ENCODE results near the gene CHRM4. TPM values are rescaled to one million over a fixed set of nuclear protein-coding genes. Genes with fewer than 3 reads are reported as not detected.

CHRM4 gene
- total RNA-seq, 1 experiment from 2014 or later, result 0.49 TPM

GRCh38 chr11:46367244-46367915, 24.2 kb downstream of the CHRM4 start:
- DNase-seq (ENCODE audit: low read depth), result peak; percentile 37

DNA sequence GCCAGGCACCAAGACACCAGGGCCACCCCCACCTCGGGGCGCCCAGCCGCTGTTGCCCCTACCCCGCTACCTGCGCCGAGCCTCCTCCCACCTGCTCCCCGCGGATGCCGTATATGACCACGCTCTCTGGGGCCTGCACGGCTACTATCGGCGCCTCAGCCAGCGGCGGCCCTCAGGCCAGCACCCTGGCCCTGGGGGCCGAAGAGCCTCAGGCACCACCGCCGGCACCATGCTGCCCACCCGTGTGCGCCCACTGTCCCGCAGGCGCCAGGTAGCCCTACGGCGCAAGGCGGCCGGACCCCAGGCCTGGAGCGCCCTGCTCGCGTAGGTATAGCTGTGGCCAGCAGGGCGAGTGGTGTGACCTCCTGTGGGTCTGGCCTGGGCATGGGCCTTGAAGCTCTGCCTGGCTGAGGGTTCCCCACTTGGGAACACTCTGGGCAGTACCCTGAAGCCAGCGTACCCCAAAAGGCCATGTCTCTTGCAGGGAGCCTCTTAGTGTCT, 24.9 kb downstream of the CHRM4 start:
- no peak for DNase-seq (ENCODE audit: low read depth)

DNA sequence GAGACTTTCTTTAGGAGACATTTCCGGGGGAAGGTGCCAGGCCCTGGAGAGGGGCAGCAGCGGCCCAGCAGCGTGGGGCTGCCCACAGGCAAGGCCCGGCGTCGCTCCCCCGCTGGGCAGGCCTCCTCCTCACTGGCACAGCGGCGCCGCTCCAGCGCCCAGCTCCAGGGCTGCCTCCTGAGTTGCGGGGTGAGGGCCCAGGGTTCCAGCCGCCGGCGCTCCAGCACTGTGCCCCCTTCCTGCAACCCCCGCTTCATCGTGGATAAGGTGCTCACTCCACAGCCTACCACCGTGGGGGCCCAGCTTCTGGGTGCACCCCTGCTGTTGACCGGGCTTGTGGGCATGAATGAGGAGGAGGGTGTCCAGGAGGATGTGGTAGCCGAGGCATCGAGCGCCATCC, 25.3 kb downstream of the CHRM4 start:
- DNase-seq (ENCODE audit: low read depth), result no peak

GRCh38 chr11:46364791-46365190, 26.8 kb downstream of the CHRM4 start:
- no peak for DNase-seq (ENCODE audit: low read depth)

DNA sequence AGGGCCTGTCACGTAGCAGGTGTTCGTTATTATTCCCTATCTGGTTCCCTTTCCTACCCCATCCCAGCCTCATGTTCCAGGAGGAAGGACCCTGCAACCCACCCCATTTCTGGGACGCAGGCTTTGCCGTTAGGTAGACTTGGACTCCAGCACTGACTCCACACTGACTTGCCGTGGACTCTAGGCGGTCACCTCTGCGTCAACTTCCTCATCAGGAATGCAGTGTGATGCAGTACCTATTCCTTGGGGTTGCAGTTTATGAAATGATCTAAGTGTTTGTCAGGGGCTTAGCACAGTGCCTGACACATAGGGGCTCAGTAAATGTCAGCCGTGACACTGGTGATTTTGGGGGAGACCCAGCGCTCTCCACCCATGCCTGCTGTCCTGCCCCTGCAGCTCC, 27.5 kb downstream of the CHRM4 start:
- peak; percentile 30 for DNase-seq (ENCODE audit: low read depth)

DNA sequence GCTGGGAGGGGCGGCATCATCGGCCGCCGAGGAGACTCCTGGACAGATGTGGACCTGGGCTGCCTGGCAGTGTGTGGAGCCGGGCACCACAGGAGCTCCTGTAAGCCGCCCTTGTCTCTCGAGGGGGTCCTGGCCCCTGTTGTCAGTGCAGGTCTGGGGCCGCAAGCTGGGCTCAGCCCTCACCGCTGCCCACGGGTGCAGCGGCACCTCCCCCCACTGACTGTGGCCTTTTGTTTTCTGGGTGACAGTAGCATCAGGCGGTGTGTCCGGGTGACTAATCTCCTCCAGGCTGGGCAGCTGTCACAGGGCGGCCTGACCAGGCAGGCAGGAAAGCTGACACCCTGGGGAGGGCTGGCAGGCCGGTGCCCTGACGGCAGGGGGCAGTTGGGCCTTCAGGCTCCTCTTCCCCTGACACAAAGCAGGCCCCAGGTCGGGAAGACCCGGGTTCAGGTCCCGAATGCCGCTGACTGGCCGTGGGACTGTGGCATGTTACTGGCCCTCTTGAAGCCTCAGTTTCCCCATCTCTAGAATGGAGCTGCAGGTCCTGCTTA, 28.0 kb downstream of the CHRM4 start:
- peak; percentile 96 for DNase-seq (ENCODE audit: low read depth)

GRCh38 chr11:46363031-46363407, 28.6 kb downstream of the CHRM4 start:
- DNase-seq (ENCODE audit: low read depth), result peak; percentile 97

GRCh38 chr11:46362156-46363030, 29.2 kb downstream of the CHRM4 start:
- DNase-seq (ENCODE audit: low read depth), result no peak

GRCh38 chr11:46361283-46362155, 30.1 kb downstream of the CHRM4 start:
- DNase-seq (ENCODE audit: low read depth), result no peak

- no peak for DNase-seq (ENCODE audit: low read depth)
Observed at GRCh38 chr11:46360878-46361277, 30.7 kb downstream of the CHRM4 start.

DNA sequence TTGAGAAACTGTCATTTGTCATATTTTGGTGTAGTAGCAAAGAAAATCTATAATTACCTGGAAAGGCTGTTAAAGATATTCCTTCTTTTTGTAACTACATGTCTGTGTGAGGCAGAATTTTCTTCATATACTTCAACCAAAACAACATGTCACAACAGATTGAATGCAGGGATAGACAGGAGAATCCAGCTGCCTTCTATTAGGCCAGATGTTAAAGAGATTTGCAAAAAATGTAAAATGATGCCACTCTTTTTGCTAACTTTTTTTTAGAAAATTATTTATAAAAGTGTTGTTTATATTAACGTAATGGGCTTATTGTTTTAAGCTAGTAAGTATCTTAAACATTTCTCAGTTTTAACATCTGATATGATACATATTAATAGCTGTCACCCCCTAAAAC, 31.6 kb downstream of the CHRM4 start:
- no peak for DNase-seq (ENCODE audit: low read depth)

DNA sequence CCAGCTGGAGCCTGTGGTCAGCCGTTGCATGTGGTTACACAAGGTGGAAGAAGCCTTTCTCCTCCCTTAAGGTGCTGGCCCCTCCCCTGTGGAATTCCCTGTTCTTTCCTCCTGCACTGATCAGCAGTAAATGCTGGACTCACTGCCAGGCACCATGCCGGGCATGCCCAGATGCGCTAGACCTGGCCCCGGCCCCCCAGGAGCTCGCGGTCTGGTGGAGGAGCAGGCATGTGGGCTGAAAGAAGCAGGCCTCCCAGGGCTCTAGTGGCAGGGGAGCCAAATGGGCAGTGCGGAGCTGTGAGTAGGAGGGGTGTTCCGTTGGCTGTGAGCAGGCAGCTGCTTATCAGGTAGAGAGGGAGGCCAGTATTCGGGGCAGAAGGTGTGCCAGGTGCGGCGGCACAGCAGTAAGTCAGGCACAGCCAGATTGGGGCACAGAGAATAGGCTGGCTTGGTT, 34.1 kb downstream of the CHRM4 start:
- DNase-seq (ENCODE audit: low read depth), result no peak

GRCh38 chr11:46356924-46357482, 34.6 kb downstream of the CHRM4 start:
- DNase-seq (ENCODE audit: low read depth), result no peak

GRCh38 chr11:46353698-46354097, 37.9 kb downstream of the CHRM4 start:
- DNase-seq (ENCODE audit: low read depth), result no peak

DNA sequence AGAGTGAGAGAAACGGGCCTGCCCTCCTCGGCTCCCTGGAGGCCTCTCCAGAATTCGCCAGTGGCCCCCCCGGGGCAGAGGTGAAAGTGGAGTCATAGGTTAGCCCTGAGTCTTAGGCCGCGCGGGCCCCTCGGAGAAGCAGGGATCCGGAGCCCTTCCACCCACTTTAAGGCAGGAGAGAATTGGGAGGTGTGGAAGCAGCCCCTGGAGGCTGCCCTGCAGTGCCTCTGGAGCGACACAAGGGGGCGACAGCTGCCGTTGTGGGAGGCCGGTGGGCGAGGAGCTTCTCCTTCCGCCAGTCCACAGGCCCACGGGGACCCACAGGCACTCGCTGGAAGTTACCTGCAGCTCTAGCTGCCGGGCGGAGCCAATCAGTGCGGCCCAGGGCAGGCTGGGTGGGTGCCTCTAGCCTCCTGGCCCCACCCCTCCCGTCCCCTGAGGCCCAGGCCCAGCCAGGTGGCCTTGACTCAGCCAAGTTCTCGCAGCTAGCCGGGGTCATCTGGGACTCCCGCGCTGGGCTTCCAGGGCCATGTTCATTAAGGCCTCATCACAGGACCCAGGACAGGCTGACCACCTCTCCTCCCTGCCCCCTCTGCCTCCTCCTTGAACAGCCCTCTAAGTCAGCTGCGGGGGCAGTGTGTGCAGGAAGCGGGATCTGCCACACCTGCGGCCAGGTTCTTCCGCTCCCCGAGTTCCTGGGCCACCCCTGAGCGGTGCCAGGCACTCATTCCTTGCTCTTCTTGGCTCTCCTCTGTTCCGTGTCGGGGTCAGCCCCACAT, 39.3 kb downstream of the CHRM4 start:
- no peak for DNase-seq (ENCODE audit: low read depth)

GRCh38 chr11:46351606-46352005, 40.0 kb downstream of the CHRM4 start:
- no peak for DNase-seq (ENCODE audit: low read depth)

DNA sequence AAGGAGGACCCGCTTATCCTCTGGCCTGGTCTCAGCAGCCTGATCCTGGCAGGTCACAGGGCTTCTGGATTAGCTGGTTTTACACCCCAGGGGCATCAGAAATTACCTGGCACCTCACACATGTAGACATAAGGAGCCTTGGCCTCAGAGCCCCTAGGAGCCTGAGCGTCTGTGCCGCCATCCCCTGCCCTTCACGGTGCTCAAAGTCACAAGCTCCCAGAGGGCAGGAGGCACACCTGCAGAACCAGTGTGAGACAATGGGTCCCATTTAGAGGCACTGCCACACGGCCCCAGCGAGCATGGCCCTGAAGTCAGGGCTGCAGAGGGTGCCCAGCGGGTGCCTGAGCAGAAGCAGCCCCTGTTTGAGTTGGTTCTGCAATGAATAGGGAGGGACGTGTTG, 40.4 kb downstream of the CHRM4 start:
- DNase-seq (ENCODE audit: low read depth), result no peak

DNA sequence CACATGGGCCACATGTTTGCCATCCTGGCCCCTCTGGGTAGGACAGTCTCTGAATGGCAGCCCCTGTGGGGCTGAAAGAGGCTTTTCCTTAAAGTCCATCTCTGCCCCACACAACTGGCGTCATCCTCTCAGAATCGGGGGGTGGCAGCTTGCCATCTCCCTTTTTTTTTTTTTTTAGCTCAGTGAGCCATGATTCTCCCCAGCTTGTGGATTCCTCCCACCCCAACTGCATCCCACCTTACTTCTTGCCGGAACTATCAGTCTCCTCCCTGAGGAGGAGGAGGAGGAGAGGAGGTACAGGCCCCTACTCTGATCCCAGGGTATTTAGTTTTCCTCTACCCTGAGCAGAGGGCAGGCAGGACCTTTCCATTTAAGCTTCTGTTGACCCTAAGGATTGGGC, 40.9 kb downstream of the CHRM4 start:
- no peak for DNase-seq (ENCODE audit: low read depth)

GRCh38 chr11:46348566-46349401, 42.8 kb downstream of the CHRM4 start:
- DNase-seq (ENCODE audit: low read depth), result no peak

Measured in M059J (cell line).